ENCODE measurements around the gene FAM174A.

FAM174A gene

GRCh38 chr5:100614308-100614707 lies 79.1 kb downstream of the FAM174A start:
- Histone ChIP-seq H3K36me3 (ENCODE audit: low read depth) (no peaks in the 10 kb centered on the region), H3K4me3 (ENCODE audit: severe bottlenecking) (no peak overlapping the region), H3K27me3 (ENCODE audit: insufficient read depth, poor library complexity, severe bottlenecking) (peaks cover 6% of the 10 kb centered on the region), H3K4me1 (ENCODE audit: insufficient read depth, poor library complexity, severe bottlenecking) (no peaks in the 10 kb centered on the region), H3K27ac (ENCODE audit: poor library complexity, severe bottlenecking) (no peak overlapping the region), H3K9me3 (ENCODE audit: severe bottlenecking) (no peaks in the 10 kb centered on the region)
- TF ChIP-seq CTCF (IDR thresholded peaks at IDR 0.05; ENCODE audit: poor library complexity, severe bottlenecking) = no peak
- no peak for ATAC-seq (ENCODE audit: low read depth)
- no peak for DNase-seq (ENCODE audit: low spot score)

- Histone ChIP-seq H3K27me3 (ENCODE audit: insufficient read depth, poor library complexity, severe bottlenecking) (peaks cover 6% of the 10 kb centered on the region), H3K27ac (ENCODE audit: poor library complexity, severe bottlenecking) (no peak overlapping the region), H3K4me3 (ENCODE audit: severe bottlenecking) (no peak overlapping the region), H3K9me3 (ENCODE audit: severe bottlenecking) (no peaks in the 10 kb centered on the region), H3K4me1 (ENCODE audit: insufficient read depth, poor library complexity, severe bottlenecking) (no peaks in the 10 kb centered on the region), H3K36me3 (ENCODE audit: low read depth) (no peaks in the 10 kb centered on the region)
- ATAC-seq (ENCODE audit: low read depth) (no peak), DNase-seq (ENCODE audit: low spot score) (no peak)
- TF ChIP-seq CTCF (IDR thresholded peaks at IDR 0.05; ENCODE audit: poor library complexity, severe bottlenecking) = no peak
Measured at GRCh38 chr5:100615362-100615761, 80.2 kb downstream of the FAM174A start.

- Histone ChIP-seq H3K4me1 (ENCODE audit: insufficient read depth, poor library complexity, severe bottlenecking) (no peaks in the 10 kb centered on the region), H3K27me3 (ENCODE audit: insufficient read depth, poor library complexity, severe bottlenecking) (peaks cover 6% of the 10 kb centered on the region), H3K36me3 (ENCODE audit: low read depth) (no peaks in the 10 kb centered on the region), H3K27ac (ENCODE audit: poor library complexity, severe bottlenecking) (no peak overlapping the region), H3K4me3 (ENCODE audit: severe bottlenecking) (no peak overlapping the region), H3K9me3 (ENCODE audit: severe bottlenecking) (no peaks in the 10 kb centered on the region)
- ATAC-seq (ENCODE audit: low read depth) = no peak
- no peak for DNase-seq (ENCODE audit: low spot score)
- TF ChIP-seq CTCF (IDR thresholded peaks at IDR 0.05; ENCODE audit: poor library complexity, severe bottlenecking) = no peak
Measured at GRCh38 chr5:100616291-100616690, 81.1 kb downstream of the FAM174A start.

- no peak for TF ChIP-seq CTCF (IDR thresholded peaks at IDR 0.05; ENCODE audit: poor library complexity, severe bottlenecking)
- no peak for ATAC-seq (ENCODE audit: low read depth)
- H3K4me1 ChIP-seq (ENCODE audit: insufficient read depth, poor library complexity, severe bottlenecking) = no peaks in the 10 kb centered on the region
- DNase-seq (ENCODE audit: low spot score) = no peak
- H3K36me3 ChIP-seq (ENCODE audit: low read depth) = no peaks in the 10 kb centered on the region
- H3K27ac ChIP-seq (ENCODE audit: poor library complexity, severe bottlenecking) = no peak overlapping the region
- peaks cover 6% of the 10 kb centered on the region for H3K27me3 ChIP-seq (ENCODE audit: insufficient read depth, poor library complexity, severe bottlenecking)
- no peak overlapping the region for H3K4me3 ChIP-seq (ENCODE audit: severe bottlenecking)
- no peaks in the 10 kb centered on the region for H3K9me3 ChIP-seq (ENCODE audit: severe bottlenecking)
Measured at GRCh38 chr5:100616981-100617380, 81.8 kb downstream of the FAM174A start.

GRCh38 chr5:100623719-100624118 lies 88.5 kb downstream of the FAM174A start:
- Histone ChIP-seq H3K36me3 (ENCODE audit: low read depth) (no peaks in the 10 kb centered on the region), H3K27ac (ENCODE audit: poor library complexity, severe bottlenecking) (no peak overlapping the region), H3K27me3 (ENCODE audit: insufficient read depth, poor library complexity, severe bottlenecking) (peaks cover 4% of the 10 kb centered on the region), H3K4me1 (ENCODE audit: insufficient read depth, poor library complexity, severe bottlenecking) (no peaks in the 10 kb centered on the region), H3K9me3 (ENCODE audit: severe bottlenecking) (no peaks in the 10 kb centered on the region), H3K4me3 (ENCODE audit: severe bottlenecking) (no peak overlapping the region)
- ATAC-seq (ENCODE audit: low read depth) (peak; percentile 86), DNase-seq (ENCODE audit: low spot score) (no peak)
- TF ChIP-seq CTCF (IDR thresholded peaks at IDR 0.05; ENCODE audit: poor library complexity, severe bottlenecking) = peak; percentile 85
